Central memory CD8-positive, alpha-beta T cell (primary cell): ENCODE data around the gene DGCR2.
"Not testable (repeated sequence)": the region's sequence is repeated elsewhere in the genome, so short reads cannot be mapped to it uniquely, and the experiment has no call there.

Experiments
- ATAC-seq: fragments of 150-1000 bp; cut with Tn5 transposase; replicated peaks from 2 replicates; pipeline ENCODE4 v1.10.0; 2022; ENCODE audit warnings: mild to moderate bottlenecking, moderate FRiP score, moderate number of reproducible peaks; ENCODE audit not compliant: poor library complexity, severe bottlenecking; ENCODE audit errors: extremely low read depth
- DNase-seq, 2 donors: peaks; one replicate each; pipeline ENCODE4 v3.0.0; 2021; ENCODE audit warnings: low spot score in 2 of 2
- H3K27ac Mint-ChIP-seq: one replicate; pipeline ENCODE4 v1.8.0; 2022; ENCODE audit warnings: low read depth, mild to moderate bottlenecking, moderate library complexity, mixed read lengths
- H3K27me3 Mint-ChIP-seq: one replicate; pipeline ENCODE4 v1.8.0; 2022; ENCODE audit warnings: mixed read lengths
- H3K36me3 Mint-ChIP-seq: one replicate; pipeline ENCODE4 v1.8.0; 2022; ENCODE audit warnings: mild to moderate bottlenecking, moderate library complexity, mixed read lengths; ENCODE audit not compliant: insufficient read depth
- H3K4me1 Mint-ChIP-seq: one replicate; pipeline ENCODE4 v1.8.0; 2022; ENCODE audit warnings: mixed read lengths
- H3K4me3 Mint-ChIP-seq: one replicate; pipeline ENCODE4 v1.8.0; 2022; ENCODE audit warnings: mild to moderate bottlenecking, moderate library complexity, mixed read lengths
- H3K9me3 Mint-ChIP-seq: one replicate; pipeline ENCODE4 v1.8.0; 2022; ENCODE audit warnings: mixed read lengths

DGCR2 gene

DNA sequence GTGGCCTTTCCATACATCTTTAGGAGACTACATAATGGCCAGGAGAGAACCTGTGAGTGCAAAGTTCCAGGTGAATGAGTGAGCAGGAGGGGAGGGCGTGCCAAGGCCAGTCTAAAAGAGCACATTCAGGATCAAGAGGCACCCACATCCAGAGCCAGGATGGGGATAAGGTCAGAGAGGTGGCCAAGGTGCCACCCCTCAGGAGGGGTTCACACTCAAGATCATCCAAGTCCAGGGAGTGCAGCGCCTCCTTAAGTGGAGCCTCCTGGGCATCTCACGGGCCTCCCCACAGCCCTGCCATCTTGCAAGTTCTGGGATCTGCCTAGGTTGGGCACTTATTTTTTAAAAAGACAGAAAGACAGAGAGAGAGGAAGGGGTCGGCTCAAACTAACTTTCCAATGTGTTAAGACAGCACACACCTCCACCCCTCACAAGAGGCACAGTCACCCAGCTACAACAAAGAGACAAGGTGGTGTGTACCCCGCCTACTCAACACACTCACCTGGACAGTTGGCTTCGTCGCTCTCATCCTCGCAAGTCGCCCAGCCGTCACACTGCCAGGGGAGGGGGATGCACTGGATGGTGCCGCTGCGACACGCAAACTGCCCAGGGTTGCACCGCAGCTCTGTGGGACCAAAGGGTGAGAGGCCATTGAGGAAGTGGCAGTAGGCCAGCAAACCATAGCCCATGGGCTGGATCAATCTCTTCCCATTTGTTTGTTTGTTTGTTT, 33.2 kb downstream of the DGCR2 start:
- Mint-ChIP-seq H3K4me1 (peaks cover 31% of the 10 kb centered on the region), H3K36me3 (peaks cover 25% of the 10 kb centered on the region), H3K27me3 (no peaks in the 10 kb centered on the region), H3K27ac (no peak overlapping the region), H3K4me3 (no peak overlapping the region), H3K9me3 (no peaks in the 10 kb centered on the region)
- DNase-seq (no peak), ATAC-seq (no peak)

DNA sequence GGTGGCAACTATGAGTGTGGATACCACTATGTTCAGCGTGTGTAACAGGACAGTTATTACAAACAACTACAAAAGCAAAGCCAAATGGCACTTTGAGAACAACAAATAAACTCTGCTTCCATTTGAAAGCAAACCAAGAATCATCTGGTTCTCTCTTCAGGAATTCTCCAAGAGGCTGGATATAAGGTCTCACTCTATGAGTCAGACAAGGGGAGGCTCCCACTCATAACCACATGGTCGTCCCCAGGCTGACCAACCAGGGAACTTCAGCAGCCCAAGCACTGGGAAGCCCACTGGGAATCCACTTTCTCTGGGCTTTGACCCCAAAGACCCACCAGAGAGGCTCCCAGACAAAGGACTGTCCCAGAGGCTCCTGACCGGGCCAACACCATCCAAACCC, 35.3 kb downstream of the DGCR2 start:
- H3K36me3 Mint-ChIP-seq: peaks cover 21% of the 10 kb centered on the region
- no peaks in the 10 kb centered on the region for H3K27me3 Mint-ChIP-seq
- no peak for ATAC-seq
- no peak for DNase-seq
- no peak overlapping the region for H3K27ac Mint-ChIP-seq
- no peaks in the 10 kb centered on the region for H3K9me3 Mint-ChIP-seq
- peaks cover 24% of the 10 kb centered on the region for H3K4me1 Mint-ChIP-seq
- H3K4me3 Mint-ChIP-seq: no peak overlapping the region

GRCh38 chr22:19086417-19086816, 35.8 kb downstream of the DGCR2 start:
- Mint-ChIP-seq H3K4me1 (peaks cover 24% of the 10 kb centered on the region), H3K4me3 (no peak overlapping the region), H3K9me3 (no peaks in the 10 kb centered on the region), H3K27me3 (no peaks in the 10 kb centered on the region), H3K36me3 (peaks cover 18% of the 10 kb centered on the region), H3K27ac (no peak overlapping the region)
- DNase-seq (no peak), ATAC-seq (no peak)

GRCh38 chr22:19085233-19085718, 36.9 kb downstream of the DGCR2 start:
- no peaks in the 10 kb centered on the region for H3K27me3 Mint-ChIP-seq
- no peak for ATAC-seq

GRCh38 chr22:19084586-19084985, 37.6 kb downstream of the DGCR2 start:
- DNase-seq, H3K27me3 Mint-ChIP-seq, H3K9me3 Mint-ChIP-seq, H3K4me3 Mint-ChIP-seq, H3K27ac Mint-ChIP-seq, ATAC-seq: not testable (repeated sequence)
- H3K4me1 Mint-ChIP-seq: peaks cover 30% of the 10 kb centered on the region
- peaks cover 14% of the 10 kb centered on the region for H3K36me3 Mint-ChIP-seq

More at GRCh38 chr22:19085233-19085718, 36.9 kb downstream of the DGCR2 start:
- Mint-ChIP-seq H3K4me1 (peaks cover 30% of the 10 kb centered on the region), H3K9me3 (no peaks in the 10 kb centered on the region), H3K4me3 (no peak overlapping the region), H3K27ac (peak overlapping the region; percentile 67), H3K36me3 (peaks cover 14% of the 10 kb centered on the region)
- no peak for DNase-seq

DNA sequence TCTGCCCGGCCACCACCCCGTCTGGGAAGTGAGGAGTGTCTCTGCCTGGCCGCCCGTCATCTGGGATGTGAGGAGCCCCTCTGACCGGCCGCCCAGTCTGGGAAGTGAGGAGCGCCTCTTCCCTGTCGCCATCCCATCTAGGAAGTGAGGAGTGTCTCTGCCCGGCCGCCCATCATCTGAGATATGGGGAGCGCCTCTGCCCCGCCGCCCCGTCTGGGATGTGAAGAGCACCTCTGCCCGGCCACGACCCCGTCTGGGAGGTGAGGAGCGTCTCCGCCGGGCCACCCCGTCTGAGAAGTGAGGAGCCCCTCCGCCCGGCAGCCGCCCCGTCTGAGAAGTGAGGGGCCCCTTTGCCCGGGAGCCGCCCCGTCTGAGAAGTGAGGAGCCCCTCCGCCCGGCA, 38.1 kb downstream of the DGCR2 start:
- peaks cover 13% of the 10 kb centered on the region for H3K36me3 Mint-ChIP-seq
- not testable (repeated sequence) for H3K4me3 Mint-ChIP-seq, H3K27me3 Mint-ChIP-seq, ATAC-seq, H3K27ac Mint-ChIP-seq, H3K9me3 Mint-ChIP-seq, DNase-seq
- H3K4me1 Mint-ChIP-seq: peaks cover 26% of the 10 kb centered on the region

DNA sequence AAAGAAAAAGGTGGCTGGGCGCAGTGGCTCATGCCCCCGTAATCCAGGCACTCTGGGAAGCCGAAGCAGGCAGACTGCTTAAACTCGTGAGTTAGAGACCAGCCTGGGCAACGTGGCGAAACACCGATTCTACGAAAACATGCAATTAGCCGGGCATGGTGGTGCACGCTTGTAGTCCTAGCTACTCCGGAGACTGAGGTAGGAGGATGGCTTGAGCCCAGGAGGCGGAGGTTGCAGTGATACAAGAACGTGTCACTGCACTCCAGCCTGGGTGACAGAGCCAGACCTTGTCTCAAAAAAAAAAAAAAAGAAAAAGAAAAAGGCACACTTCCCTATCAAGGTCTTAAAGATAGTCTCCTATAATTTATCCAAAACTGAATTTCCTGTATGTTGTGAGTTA, 39.4 kb downstream of the DGCR2 start:
- no peak for ATAC-seq

GRCh38 chr22:19082101-19082500, 40.1 kb downstream of the DGCR2 start:
- Mint-ChIP-seq H3K27ac (no peak overlapping the region), H3K9me3 (no peaks in the 10 kb centered on the region), H3K4me1 (peaks cover 14% of the 10 kb centered on the region), H3K4me3 (no peak overlapping the region), H3K36me3 (peaks cover 10% of the 10 kb centered on the region), H3K27me3 (no peaks in the 10 kb centered on the region)
- ATAC-seq: no peak
- no peak for DNase-seq

More for the DNA sequence above, 39.4 kb downstream of the DGCR2 start:
- Mint-ChIP-seq H3K36me3 (peaks cover 13% of the 10 kb centered on the region), H3K4me1 (peaks cover 14% of the 10 kb centered on the region), H3K4me3 (no peak overlapping the region), H3K27ac (no peak overlapping the region), H3K9me3 (no peaks in the 10 kb centered on the region), H3K27me3 (no peaks in the 10 kb centered on the region)
- DNase-seq: no peak

DNA sequence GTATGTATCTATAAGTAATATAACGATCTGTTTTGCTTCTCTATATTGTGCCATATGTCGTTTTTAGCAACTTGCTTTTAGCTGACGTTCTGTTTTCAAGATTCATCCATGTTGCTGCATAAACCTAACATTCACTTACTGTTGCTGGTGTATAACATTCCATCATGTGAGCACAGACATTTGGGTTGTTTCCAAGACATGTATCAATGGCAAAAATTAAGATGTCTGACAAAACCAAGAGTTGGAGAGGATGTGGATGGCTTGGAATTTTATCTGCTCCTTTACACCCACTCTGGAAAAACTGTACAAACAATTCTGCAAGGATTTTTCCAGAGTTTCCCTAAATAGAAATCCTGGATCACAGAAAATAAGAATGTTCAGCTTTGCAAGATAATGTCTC, 40.9 kb downstream of the DGCR2 start:
- Mint-ChIP-seq H3K27me3 (no peaks in the 10 kb centered on the region), H3K4me3 (no peak overlapping the region), H3K4me1 (peaks cover 14% of the 10 kb centered on the region), H3K9me3 (no peaks in the 10 kb centered on the region), H3K27ac (no peak overlapping the region), H3K36me3 (peaks cover 10% of the 10 kb centered on the region)
- ATAC-seq: no peak
- no peak for DNase-seq

- Mint-ChIP-seq H3K4me1 (peaks cover 14% of the 10 kb centered on the region), H3K27ac (no peak overlapping the region), H3K36me3 (peaks cover 10% of the 10 kb centered on the region), H3K4me3 (no peak overlapping the region), H3K9me3 (no peaks in the 10 kb centered on the region), H3K27me3 (no peaks in the 10 kb centered on the region)
- DNase-seq (no peak), ATAC-seq (no peak)
These were observed 41.4 kb downstream of the DGCR2 start for GRCh38 chr22:19080853-19081252.

DNA sequence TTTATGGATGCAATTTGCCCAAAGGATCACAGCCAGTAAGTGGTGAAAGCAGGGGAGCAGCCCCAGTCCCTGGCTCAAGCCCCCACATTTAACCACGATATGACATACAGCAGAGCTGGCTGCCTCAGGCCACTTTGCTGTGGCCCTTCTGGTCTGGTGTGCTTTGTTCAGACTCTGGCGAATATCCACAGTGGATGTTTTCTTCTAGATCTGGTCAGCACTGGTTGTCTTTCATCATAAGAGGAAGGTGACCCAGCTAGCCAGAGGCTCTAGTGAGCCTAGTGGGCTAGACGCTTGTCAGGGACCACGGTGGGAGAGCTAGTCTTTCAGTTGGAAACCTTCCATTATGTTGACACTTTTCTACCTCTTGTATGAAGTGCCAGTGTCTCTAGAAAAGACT, 42.5 kb downstream of the DGCR2 start:
- H3K27me3 Mint-ChIP-seq: no peaks in the 10 kb centered on the region
- ATAC-seq: no peak
- H3K4me3 Mint-ChIP-seq: no peak overlapping the region
- no peak for DNase-seq
- no peak overlapping the region for H3K27ac Mint-ChIP-seq
- H3K36me3 Mint-ChIP-seq: peaks cover 4% of the 10 kb centered on the region
- peaks cover 12% of the 10 kb centered on the region for H3K4me1 Mint-ChIP-seq
- H3K9me3 Mint-ChIP-seq: no peaks in the 10 kb centered on the region

- ATAC-seq: no peak
- peaks cover 10% of the 10 kb centered on the region for H3K36me3 Mint-ChIP-seq
- H3K9me3 Mint-ChIP-seq: no peaks in the 10 kb centered on the region
- DNase-seq: no peak
- peaks cover 30% of the 10 kb centered on the region for H3K4me1 Mint-ChIP-seq
- H3K4me3 Mint-ChIP-seq: no peak overlapping the region
- H3K27me3 Mint-ChIP-seq: no peaks in the 10 kb centered on the region
- no peak overlapping the region for H3K27ac Mint-ChIP-seq
These were observed 46.8 kb downstream of the DGCR2 start for GRCh38 chr22:19075404-19075803.

- not testable (repeated sequence) for H3K9me3 Mint-ChIP-seq, H3K4me3 Mint-ChIP-seq, ATAC-seq, H3K27me3 Mint-ChIP-seq, DNase-seq
- H3K36me3 Mint-ChIP-seq: peaks cover 17% of the 10 kb centered on the region
- peaks cover 30% of the 10 kb centered on the region for H3K4me1 Mint-ChIP-seq
- peak overlapping the region; percentile 32 for H3K27ac Mint-ChIP-seq
These were observed 49.4 kb downstream of the DGCR2 start for GRCh38 chr22:19072853-19073252.
